Esophagus squamous epithelium (tissue), 4 donors: ENCODE results near the gene DAZAP1.

Experiments
- POLR2A ChIP-seq, 4 donors: fragments of 450-650 bp; IDR thresholded peaks; one replicate each; pipeline ENCODE4 v1.6.1; 2017; ENCODE audit warnings: antibody characterized with exemption in 4 of 4, mild to moderate bottlenecking in 4 of 4, moderate library complexity in 3 of 4
- TF ChIP-seq, protein P1 (sequence below), 6 experiments: fragments of 450-650 bp in 4 of 6; fragments of 200-600 bp in 2 of 6; sonication (generic) in 2 of 6; IDR thresholded peaks; one replicate each; pipeline ENCODE4 v1.5.1; 2016 to 2019; ENCODE audit warnings: antibody characterized with exemption in 6 of 6, mild to moderate bottlenecking in 4 of 6, moderate library complexity in 4 of 6

GRCh38 chr19:1360818-1361461 lies 46.4 kb upstream of the DAZAP1 start:
- TF ChIP-seq, protein P1, sequence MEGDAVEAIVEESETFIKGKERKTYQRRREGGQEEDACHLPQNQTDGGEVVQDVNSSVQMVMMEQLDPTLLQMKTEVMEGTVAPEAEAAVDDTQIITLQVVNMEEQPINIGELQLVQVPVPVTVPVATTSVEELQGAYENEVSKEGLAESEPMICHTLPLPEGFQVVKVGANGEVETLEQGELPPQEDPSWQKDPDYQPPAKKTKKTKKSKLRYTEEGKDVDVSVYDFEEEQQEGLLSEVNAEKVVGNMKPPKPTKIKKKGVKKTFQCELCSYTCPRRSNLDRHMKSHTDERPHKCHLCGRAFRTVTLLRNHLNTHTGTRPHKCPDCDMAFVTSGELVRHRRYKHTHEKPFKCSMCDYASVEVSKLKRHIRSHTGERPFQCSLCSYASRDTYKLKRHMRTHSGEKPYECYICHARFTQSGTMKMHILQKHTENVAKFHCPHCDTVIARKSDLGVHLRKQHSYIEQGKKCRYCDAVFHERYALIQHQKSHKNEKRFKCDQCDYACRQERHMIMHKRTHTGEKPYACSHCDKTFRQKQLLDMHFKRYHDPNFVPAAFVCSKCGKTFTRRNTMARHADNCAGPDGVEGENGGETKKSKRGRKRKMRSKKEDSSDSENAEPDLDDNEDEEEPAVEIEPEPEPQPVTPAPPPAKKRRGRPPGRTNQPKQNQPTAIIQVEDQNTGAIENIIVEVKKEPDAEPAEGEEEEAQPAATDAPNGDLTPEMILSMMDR (IDR thresholded peaks at IDR 0.05) = no peak
- no peak for TF ChIP-seq POLR2A (IDR thresholded peaks at IDR 0.05)
